ENCODE data around the gene MOK.

DNA sequence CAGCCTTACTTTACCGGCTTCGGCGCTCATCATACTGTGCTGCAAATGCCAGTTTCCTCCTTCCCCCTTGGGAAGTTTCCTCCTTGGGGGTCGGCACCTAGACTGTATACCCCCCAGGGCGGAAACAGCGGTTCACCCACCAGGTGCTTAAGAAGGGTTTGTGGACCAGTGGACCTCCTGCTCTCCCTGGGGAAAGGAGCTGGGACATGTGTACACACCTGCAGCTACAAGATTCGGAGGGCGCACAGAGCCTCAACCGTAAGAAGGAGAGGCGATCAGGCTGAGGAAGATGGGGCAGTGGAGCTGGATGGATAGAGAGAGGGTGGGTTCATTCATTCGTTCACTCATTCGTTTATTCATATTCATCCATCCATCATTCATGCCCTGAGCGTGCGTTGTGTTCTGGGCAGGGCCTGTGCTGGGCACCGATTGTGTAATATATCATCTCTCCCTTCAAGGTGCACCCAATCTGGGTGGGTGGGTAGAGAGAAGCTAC, 13.9 kb upstream of the MOK start:
- no peak for TF ChIP-seq POLR2A (IDR thresholded peaks at IDR 0.05; ENCODE audit: low read length)
- TF ChIP-seq GATA1 (IDR thresholded peaks at IDR 0.05; ENCODE audit: low read depth, low read length), result no peak
